ENCODE measurements around the gene MTMR3. TPM values are rescaled to one million over a fixed set of nuclear protein-coding genes. Genes with fewer than 3 reads are reported as not detected.

MTMR3 gene
- polyA plus RNA-seq, 1 of the 3 experiments (the other 2 are of a cell fraction) = 20.4 TPM

DNA sequence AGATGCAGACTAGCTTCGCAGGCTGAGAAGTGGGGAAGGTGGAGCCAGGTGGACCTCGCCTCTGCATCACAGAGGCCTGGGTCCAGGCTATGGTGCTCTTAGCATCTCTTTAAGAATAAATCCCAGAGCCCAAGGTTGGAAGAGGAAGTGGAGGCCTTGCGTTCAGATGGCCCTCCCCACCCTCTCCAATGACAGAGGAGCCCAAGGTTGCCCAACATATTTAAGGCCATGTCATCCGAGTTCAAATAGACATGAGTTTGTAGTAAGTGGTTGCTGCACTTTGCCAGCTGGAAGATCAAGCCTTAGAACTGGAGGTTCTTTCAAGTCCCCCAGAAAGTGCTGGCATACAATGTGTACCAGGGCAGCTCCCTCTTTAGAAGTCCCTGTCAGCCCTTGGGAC, 150.2 kb downstream of the MTMR3 start:
- Histone ChIP-seq H3K36me3 (replicated peaks in 1 of 2; ENCODE audit: control insufficient read depth in 1 of 2, insufficient read depth in 2 of 2, low read length in 1 of 2) (peaks cover 0 to 9% of the 10 kb centered on the region in 2 experiments), H3K79me2 (ENCODE audit: insufficient read depth) (no peaks in the 10 kb centered on the region)

DNA sequence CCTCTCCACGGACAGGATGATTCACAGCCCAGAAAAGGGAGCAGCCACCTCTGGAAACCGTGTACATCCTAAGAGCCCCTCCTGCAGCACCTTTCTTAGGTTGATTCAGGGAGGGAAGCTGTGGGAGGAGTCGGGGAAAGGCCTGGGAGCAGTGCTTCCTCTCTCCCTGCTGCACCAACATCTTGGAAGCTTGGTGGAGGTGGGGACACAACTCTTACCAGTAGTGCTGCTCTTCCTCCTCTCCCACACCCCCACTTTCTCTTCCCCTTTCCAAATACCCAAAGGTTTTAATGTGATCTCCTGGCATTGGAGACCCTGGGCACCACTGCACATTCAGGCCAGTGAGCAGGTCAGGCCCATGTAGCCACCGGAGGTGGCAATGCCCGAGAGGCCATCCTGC, 150.9 kb downstream of the MTMR3 start:
- no peaks in the 10 kb centered on the region for H3K79me2 ChIP-seq (ENCODE audit: insufficient read depth)
- peaks cover 2 to 6% of the 10 kb centered on the region in 2 experiments; a peak in 3 of 4 replicates for H3K4me1 ChIP-seq (ENCODE audit: control insufficient read depth in 1 of 2, insufficient read depth in 2 of 2, low read depth in 1 of 2, low read length in 1 of 2)
- TF ChIP-seq CHD2 (IDR thresholded peaks at IDR 0.05; ENCODE audit: low read length, partially characterized antibody) = no peak
- TF ChIP-seq, protein P1, sequence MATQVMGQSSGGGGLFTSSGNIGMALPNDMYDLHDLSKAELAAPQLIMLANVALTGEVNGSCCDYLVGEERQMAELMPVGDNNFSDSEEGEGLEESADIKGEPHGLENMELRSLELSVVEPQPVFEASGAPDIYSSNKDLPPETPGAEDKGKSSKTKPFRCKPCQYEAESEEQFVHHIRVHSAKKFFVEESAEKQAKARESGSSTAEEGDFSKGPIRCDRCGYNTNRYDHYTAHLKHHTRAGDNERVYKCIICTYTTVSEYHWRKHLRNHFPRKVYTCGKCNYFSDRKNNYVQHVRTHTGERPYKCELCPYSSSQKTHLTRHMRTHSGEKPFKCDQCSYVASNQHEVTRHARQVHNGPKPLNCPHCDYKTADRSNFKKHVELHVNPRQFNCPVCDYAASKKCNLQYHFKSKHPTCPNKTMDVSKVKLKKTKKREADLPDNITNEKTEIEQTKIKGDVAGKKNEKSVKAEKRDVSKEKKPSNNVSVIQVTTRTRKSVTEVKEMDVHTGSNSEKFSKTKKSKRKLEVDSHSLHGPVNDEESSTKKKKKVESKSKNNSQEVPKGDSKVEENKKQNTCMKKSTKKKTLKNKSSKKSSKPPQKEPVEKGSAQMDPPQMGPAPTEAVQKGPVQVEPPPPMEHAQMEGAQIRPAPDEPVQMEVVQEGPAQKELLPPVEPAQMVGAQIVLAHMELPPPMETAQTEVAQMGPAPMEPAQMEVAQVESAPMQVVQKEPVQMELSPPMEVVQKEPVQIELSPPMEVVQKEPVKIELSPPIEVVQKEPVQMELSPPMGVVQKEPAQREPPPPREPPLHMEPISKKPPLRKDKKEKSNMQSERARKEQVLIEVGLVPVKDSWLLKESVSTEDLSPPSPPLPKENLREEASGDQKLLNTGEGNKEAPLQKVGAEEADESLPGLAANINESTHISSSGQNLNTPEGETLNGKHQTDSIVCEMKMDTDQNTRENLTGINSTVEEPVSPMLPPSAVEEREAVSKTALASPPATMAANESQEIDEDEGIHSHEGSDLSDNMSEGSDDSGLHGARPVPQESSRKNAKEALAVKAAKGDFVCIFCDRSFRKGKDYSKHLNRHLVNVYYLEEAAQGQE (IDR thresholded peaks at IDR 0.05; ENCODE audit: low read depth, low read length) = no peak
- no peak for TF ChIP-seq NRF1 (IDR thresholded peaks at IDR 0.05; ENCODE audit: low read depth, low read length)
- no peak for TF ChIP-seq TAF1 (IDR thresholded peaks at IDR 0.05; ENCODE audit: borderline replicate concordance, low read depth, low read length)
- TF ChIP-seq TEAD4 (IDR thresholded peaks at IDR 0.05; ENCODE audit: borderline replicate concordance, insufficient read depth) = no peak
- TF ChIP-seq, protein P2, sequence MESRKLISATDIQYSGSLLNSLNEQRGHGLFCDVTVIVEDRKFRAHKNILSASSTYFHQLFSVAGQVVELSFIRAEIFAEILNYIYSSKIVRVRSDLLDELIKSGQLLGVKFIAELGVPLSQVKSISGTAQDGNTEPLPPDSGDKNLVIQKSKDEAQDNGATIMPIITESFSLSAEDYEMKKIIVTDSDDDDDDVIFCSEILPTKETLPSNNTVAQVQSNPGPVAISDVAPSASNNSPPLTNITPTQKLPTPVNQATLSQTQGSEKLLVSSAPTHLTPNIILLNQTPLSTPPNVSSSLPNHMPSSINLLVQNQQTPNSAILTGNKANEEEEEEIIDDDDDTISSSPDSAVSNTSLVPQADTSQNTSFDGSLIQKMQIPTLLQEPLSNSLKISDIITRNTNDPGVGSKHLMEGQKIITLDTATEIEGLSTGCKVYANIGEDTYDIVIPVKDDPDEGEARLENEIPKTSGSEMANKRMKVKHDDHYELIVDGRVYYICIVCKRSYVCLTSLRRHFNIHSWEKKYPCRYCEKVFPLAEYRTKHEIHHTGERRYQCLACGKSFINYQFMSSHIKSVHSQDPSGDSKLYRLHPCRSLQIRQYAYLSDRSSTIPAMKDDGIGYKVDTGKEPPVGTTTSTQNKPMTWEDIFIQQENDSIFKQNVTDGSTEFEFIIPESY (IDR thresholded peaks at IDR 0.05; ENCODE audit: borderline replicate concordance, low read depth) = no peak
- TF ChIP-seq SIN3A (IDR thresholded peaks at IDR 0.05; ENCODE audit: borderline replicate concordance, low read depth, low read length) = no peak
- TF ChIP-seq, protein P3, sequence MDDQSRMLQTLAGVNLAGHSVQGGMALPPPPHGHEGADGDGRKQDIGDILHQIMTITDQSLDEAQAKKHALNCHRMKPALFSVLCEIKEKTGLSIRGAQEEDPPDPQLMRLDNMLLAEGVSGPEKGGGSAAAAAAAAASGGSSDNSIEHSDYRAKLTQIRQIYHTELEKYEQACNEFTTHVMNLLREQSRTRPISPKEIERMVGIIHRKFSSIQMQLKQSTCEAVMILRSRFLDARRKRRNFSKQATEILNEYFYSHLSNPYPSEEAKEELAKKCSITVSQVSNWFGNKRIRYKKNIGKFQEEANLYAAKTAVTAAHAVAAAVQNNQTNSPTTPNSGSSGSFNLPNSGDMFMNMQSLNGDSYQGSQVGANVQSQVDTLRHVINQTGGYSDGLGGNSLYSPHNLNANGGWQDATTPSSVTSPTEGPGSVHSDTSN (IDR thresholded peaks at IDR 0.05) = no peak
- ChIA-PET CTCF (interaction anchor here (0.8 to 2.0 kb wide), 4 partner anchors 12 to 341 kb away, joined by 3 to 10 read pairs (median 4); no protein-coding TSS in a partner anchor), POLR2A (no interaction called here)
- H3K27me3 ChIP-seq (ENCODE audit: insufficient read depth) = no peaks in the 10 kb centered on the region
- H3K4me2 ChIP-seq = no peak overlapping the region
- no peaks in the 10 kb centered on the region for H3F3A ChIP-seq (replicated peaks; ENCODE audit: insufficient read depth)
- H3K36me3 ChIP-seq (replicated peaks in 1 of 2; ENCODE audit: control insufficient read depth in 1 of 2, insufficient read depth in 2 of 2, low read length in 1 of 2) = peaks cover 0 to 2% of the 10 kb centered on the region in 2 experiments
- no peaks in the 10 kb centered on the region for H3K9me2 ChIP-seq
- H4K20me1 ChIP-seq (ENCODE audit: insufficient read depth) = no peaks in the 10 kb centered on the region
- DNase-seq = no peak
- H3K27ac ChIP-seq (ENCODE audit: low read depth in 2 of 2, low read length in 1 of 2) = no peak overlapping the region
- no peaks in the 10 kb centered on the region for H3K9me3 ChIP-seq
- WGBS (ENCODE audit: low lambda C conversion rate) = 82% methylated on average over 4 of the region's 5 CpGs
- H2AFZ ChIP-seq (ENCODE audit: low read depth) = no peak overlapping the region
- no peak overlapping the region for H3K4me3 ChIP-seq (ENCODE audit: low read depth in 2 of 2, low read length in 1 of 2)
- H3K9ac ChIP-seq = no peak overlapping the region

More for the DNA sequence above, 150.2 kb downstream of the MTMR3 start:
- no peaks in the 10 kb centered on the region for H3K27me3 ChIP-seq (ENCODE audit: insufficient read depth)
- no peak overlapping the region for H3K4me3 ChIP-seq (ENCODE audit: low read depth in 2 of 2, low read length in 1 of 2)
- no peak overlapping the region for H3K4me2 ChIP-seq
- no peak for DNase-seq
- H3K27ac ChIP-seq (ENCODE audit: low read depth in 2 of 2, low read length in 1 of 2) = no peak overlapping the region
- no peaks in the 10 kb centered on the region for H3K9me2 ChIP-seq
- peaks cover 2 to 5% of the 10 kb centered on the region in 2 experiments; a peak in 3 of 4 replicates for H3K4me1 ChIP-seq (ENCODE audit: control insufficient read depth in 1 of 2, insufficient read depth in 2 of 2, low read depth in 1 of 2, low read length in 1 of 2)
- no peaks in the 10 kb centered on the region for H3K9me3 ChIP-seq
- no peaks in the 10 kb centered on the region for H3F3A ChIP-seq (replicated peaks; ENCODE audit: insufficient read depth)
- ChIA-PET POLR2A (no interaction called here), CTCF (interaction anchor here (0.8 to 2.0 kb wide), 3 partner anchors 11 to 28 kb away, joined by 3 to 10 read pairs (median 4); no protein-coding TSS in a partner anchor)
- no peak overlapping the region for H2AFZ ChIP-seq (ENCODE audit: low read depth)
- TF ChIP-seq MEF2A (IDR thresholded peaks at IDR 0.05; ENCODE audit: borderline replicate concordance, low read depth) (no peak), YY1 (IDR thresholded peaks at IDR 0.05; ENCODE audit: low read depth) (no peak), CHD2 (IDR thresholded peaks at IDR 0.05; ENCODE audit: low read length, partially characterized antibody) (no peak), TCF12 (IDR thresholded peaks at IDR 0.05) (no peak)
- 92% methylated on average over 4 of the region's 4 CpGs for WGBS (ENCODE audit: low lambda C conversion rate)
- H4K20me1 ChIP-seq (ENCODE audit: insufficient read depth) = no peaks in the 10 kb centered on the region
- no peak overlapping the region for H3K9ac ChIP-seq
